WTC11 (cell line): ENCODE measurements around the gene UBAP1. TPM values are rescaled to one million over a fixed set of nuclear protein-coding genes. Genes with fewer than 3 reads are reported as not detected.

Experiments used
- ATAC-seq: fragments of 200-7000 bp; cut with Tn5 transposase; 2 replicates; pipeline ENCODE4 v1.10.0; 2021; ENCODE audit warnings: mild to moderate bottlenecking, moderate library complexity
- CTCF ChIA-PET: fragments of 300-600 bp; sonication (Branson Sonifier 250); formaldehyde crosslinking; loops from one replicate; lab custom pipeline; 2021; ENCODE audit warnings: antibody characterized with exemption; lab: Charles Lee
- POLR2A ChIA-PET: fragments of 350-600 bp; sonication (Branson Sonifier 250); formaldehyde crosslinking; loops from one replicate; lab custom pipeline; 2021; ENCODE audit warnings: antibody characterized with exemption; lab: Charles Lee
- DNase-seq: peaks from one replicate; pipeline ENCODE4 v3.0.0; 2021; ENCODE audit warnings: low spot score
- H3K27ac Mint-ChIP-seq: 2 replicates; pipeline ENCODE4 v1.8.0; 2021; ENCODE audit warnings: mixed read lengths
- H3K27me3 Mint-ChIP-seq: 2 replicates; pipeline ENCODE4 v1.8.0; 2021; ENCODE audit warnings: low read depth, mild to moderate bottlenecking, moderate library complexity, mixed read lengths
- H3K36me3 Mint-ChIP-seq: 2 replicates; pipeline ENCODE4 v1.8.0; 2021; ENCODE audit warnings: mixed read lengths
- H3K4me1 Mint-ChIP-seq: 2 replicates; pipeline ENCODE4 v1.8.0; 2022; ENCODE audit warnings: mixed read lengths
- H3K4me3 Mint-ChIP-seq: 2 replicates; pipeline ENCODE4 v1.8.0; 2021; ENCODE audit warnings: mild to moderate bottlenecking, moderate library complexity, mixed read lengths
- H3K9me3 Mint-ChIP-seq: 2 replicates; pipeline ENCODE4 v1.8.0; 2021; ENCODE audit warnings: mixed read lengths
- ATF6 ChIP-seq: sonication (generic); formaldehyde crosslinking; IDR thresholded peaks from 2 replicates; pipeline ENCODE4 v1.8.1; 2023; ENCODE audit warnings: mild to moderate bottlenecking, missing genetic modification reagents
- CREB1 ChIP-seq: sonication (generic); formaldehyde crosslinking; IDR thresholded peaks from 2 replicates; pipeline ENCODE4 v1.8.0; 2023; ENCODE audit warnings: mild to moderate bottlenecking, missing genetic modification reagents
- ESRRA ChIP-seq: sonication (generic); formaldehyde crosslinking; IDR thresholded peaks from 2 replicates; pipeline ENCODE4 v1.8.1; 2022; ENCODE audit warnings: mild to moderate bottlenecking, missing genetic modification reagents, borderline replicate concordance
- JAZF1 ChIP-seq: fragments of 250-450 bp; sonication (Bioruptor Pico); IDR thresholded peaks from 2 replicates; pipeline ENCODE4 v1.9.0; 2021; ENCODE audit warnings: moderate library complexity, mild to moderate bottlenecking, inconsistent platforms
- JUN ChIP-seq: sonication (generic); formaldehyde crosslinking; IDR thresholded peaks from 2 replicates; pipeline ENCODE4 v1.8.0; 2023; ENCODE audit warnings: mild to moderate bottlenecking, missing genetic modification reagents
- NR1H2 ChIP-seq: sonication (generic); formaldehyde crosslinking; IDR thresholded peaks from 2 replicates; pipeline ENCODE4 v1.9.0; 2021; ENCODE audit warnings: mild to moderate bottlenecking, moderate library complexity, missing genetic modification reagents
- OVOL2 ChIP-seq: fragments of 250-450 bp; sonication (Bioruptor Pico); IDR thresholded peaks from 2 replicates; pipeline ENCODE4 v1.9.0; 2021; ENCODE audit warnings: mild to moderate bottlenecking, borderline replicate concordance
- PRDM15 ChIP-seq: sonication (generic); formaldehyde crosslinking; IDR thresholded peaks from 2 replicates; pipeline ENCODE4 v1.8.0; 2022; ENCODE audit warnings: missing genetic modification reagents
- SMAD4 ChIP-seq: sonication (generic); formaldehyde crosslinking; IDR thresholded peaks from 2 replicates; pipeline ENCODE4 v1.8.0; 2022; ENCODE audit warnings: mild to moderate bottlenecking, missing genetic modification reagents
- SP1 ChIP-seq: sonication (generic); formaldehyde crosslinking; conservative IDR thresholded peaks from 2 replicates; pipeline ENCODE4 v1.8.1; 2022; ENCODE audit warnings: missing genetic modification reagents
- TCF7 ChIP-seq: sonication (generic); formaldehyde crosslinking; IDR thresholded peaks from 2 replicates; pipeline ENCODE4 v1.8.0; 2022; ENCODE audit warnings: mild to moderate bottlenecking, low read depth, missing genetic modification reagents, moderate library complexity
- TP53 ChIP-seq: sonication (generic); formaldehyde crosslinking; IDR thresholded peaks from 2 replicates; pipeline ENCODE4 v1.8.1; 2023; ENCODE audit warnings: mild to moderate bottlenecking, missing genetic modification reagents
- USF1 ChIP-seq: sonication (generic); formaldehyde crosslinking; IDR thresholded peaks from 2 replicates; pipeline ENCODE4 v1.8.0; 2022; ENCODE audit warnings: mild to moderate bottlenecking, missing genetic modification reagents
- ZNF263 ChIP-seq: sonication (generic); formaldehyde crosslinking; IDR thresholded peaks from 2 replicates; pipeline ENCODE4 v1.8.1; 2022; ENCODE audit warnings: low read depth, mild to moderate bottlenecking, moderate library complexity, missing genetic modification reagents
- ZNF423 ChIP-seq: fragments of 250-450 bp; sonication (Bioruptor Pico); IDR thresholded peaks from 2 replicates; pipeline ENCODE4 v2.1.2; 2022; ENCODE audit warnings: mild to moderate bottlenecking, moderate library complexity
- total RNA-seq: library from RNA; stranded (reverse); gene quantifications from 3 replicates; pipeline ENCODE4 v1.2.3, GENCODE V29; 2021
- TF ChIP-seq, protein P1 (sequence below): fragments of 250-450 bp; sonication (Bioruptor Pico); IDR thresholded peaks from 2 replicates; pipeline ENCODE4 v1.9.0; 2021; ENCODE audit warnings: moderate library complexity, mild to moderate bottlenecking, inconsistent platforms, borderline replicate concordance
- TF ChIP-seq, protein P2 (sequence below): fragments of 250-450 bp; sonication (Bioruptor Pico); IDR thresholded peaks from 2 replicates; pipeline ENCODE4 v1.8.0; 2021; ENCODE audit warnings: mild to moderate bottlenecking
- TF ChIP-seq, protein P3 (sequence below): sonication (generic); formaldehyde crosslinking; IDR thresholded peaks from 2 replicates; pipeline ENCODE4 v1.8.0; 2023; ENCODE audit warnings: missing genetic modification reagents, mild to moderate bottlenecking, borderline replicate concordance
- TF ChIP-seq, protein P4 (sequence below): fragments of 250-450 bp; sonication (Bioruptor Pico); IDR thresholded peaks from 2 replicates; pipeline ENCODE4 v1.9.0; 2021; ENCODE audit warnings: mild to moderate bottlenecking, borderline replicate concordance

Gene UBAP1
- total RNA-seq, 1 experiment from 2014 or later = 23.9 TPM

DNA sequence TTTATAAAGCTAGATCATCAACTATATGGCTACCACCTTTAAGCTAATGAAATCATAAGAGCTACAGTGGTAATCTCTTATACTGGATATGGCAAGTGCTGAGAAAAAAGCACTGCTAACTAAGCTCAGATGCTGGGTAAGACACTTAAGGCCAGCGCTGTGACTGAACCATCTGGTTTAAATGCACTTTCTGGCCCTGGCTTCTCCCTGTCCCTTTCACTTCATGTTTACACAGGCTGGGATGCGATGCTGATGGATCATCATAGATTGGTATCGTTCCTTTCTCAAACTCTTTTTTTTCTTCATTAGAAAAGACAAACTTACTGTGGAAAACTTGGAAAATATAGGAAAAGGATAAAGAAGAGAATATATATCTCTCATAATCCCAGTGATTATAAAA is 97.9 kb downstream of the UBAP1 start (continued):
- TF ChIP-seq PRDM15 (CRISPR knock-in tag) (no peak), ESRRA (CRISPR knock-in tag) (no peak), NR1H2 (CRISPR knock-in tag) (no peak), CREB1 (CRISPR knock-in tag) (no peak), TCF7 (CRISPR knock-in tag) (no peak), ATF6 (CRISPR knock-in tag) (no peak), ZNF423 (CRISPR knock-in tag) (no peak), TP53 (no peak), JUN (CRISPR knock-in tag) (no peak)
- TF ChIP-seq, protein P1, sequence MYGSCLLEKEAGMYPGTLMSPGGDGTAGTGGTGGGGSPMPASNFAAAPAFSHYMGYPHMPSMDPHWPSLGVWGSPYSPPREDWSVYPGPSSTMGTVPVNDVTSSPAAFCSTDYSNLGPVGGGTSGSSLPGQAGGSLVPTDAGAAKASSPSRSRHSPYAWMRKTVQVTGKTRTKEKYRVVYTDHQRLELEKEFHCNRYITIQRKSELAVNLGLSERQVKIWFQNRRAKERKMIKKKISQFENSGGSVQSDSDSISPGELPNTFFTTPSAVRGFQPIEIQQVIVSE (CRISPR knock-in tag) = no peak

DNA sequence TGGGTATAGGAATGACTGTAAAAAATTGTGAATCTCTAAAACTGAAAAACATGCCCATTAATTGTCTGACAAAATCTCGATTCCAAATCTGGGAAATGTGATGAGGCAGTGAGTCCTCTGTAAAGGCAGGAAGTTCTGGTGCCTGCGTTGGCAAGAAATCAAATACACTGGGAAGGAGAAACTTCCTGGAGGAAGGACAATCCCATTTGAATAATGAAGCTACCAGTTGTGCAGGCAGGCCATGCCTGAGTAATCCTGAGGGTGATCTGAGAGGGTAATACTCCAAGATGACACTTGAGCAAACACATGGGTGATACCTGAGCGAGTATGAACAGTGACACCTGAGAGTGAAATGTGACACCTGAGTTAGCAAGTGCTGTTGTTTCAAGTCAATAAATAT is 100.6 kb downstream of the UBAP1 start:
- no peak for DNase-seq
- H3K4me1 Mint-ChIP-seq = no peaks in the 10 kb centered on the region
- ChIA-PET POLR2A (no interaction called here), CTCF (no interaction called here)
- no peaks in the 10 kb centered on the region for H3K27me3 Mint-ChIP-seq
- no peaks in the 10 kb centered on the region for H3K9me3 Mint-ChIP-seq
- no peak overlapping the region; the same call in 1 of the 2 replicates for H3K27ac Mint-ChIP-seq
- no peaks in the 10 kb centered on the region for H3K36me3 Mint-ChIP-seq
- H3K4me3 Mint-ChIP-seq = no peak overlapping the region
- ATAC-seq = no peak
- TF ChIP-seq USF1 (CRISPR knock-in tag) (no peak), ZNF263 (no peak), SP1 (no peak), OVOL2 (CRISPR knock-in tag) (no peak), JAZF1 (CRISPR knock-in tag) (no peak), SMAD4 (CRISPR knock-in tag) (no peak)
- TF ChIP-seq, protein P2, sequence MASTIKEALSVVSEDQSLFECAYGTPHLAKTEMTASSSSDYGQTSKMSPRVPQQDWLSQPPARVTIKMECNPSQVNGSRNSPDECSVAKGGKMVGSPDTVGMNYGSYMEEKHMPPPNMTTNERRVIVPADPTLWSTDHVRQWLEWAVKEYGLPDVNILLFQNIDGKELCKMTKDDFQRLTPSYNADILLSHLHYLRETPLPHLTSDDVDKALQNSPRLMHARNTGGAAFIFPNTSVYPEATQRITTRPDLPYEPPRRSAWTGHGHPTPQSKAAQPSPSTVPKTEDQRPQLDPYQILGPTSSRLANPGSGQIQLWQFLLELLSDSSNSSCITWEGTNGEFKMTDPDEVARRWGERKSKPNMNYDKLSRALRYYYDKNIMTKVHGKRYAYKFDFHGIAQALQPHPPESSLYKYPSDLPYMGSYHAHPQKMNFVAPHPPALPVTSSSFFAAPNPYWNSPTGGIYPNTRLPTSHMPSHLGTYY (CRISPR knock-in tag) = no peak
- TF ChIP-seq, protein P3, sequence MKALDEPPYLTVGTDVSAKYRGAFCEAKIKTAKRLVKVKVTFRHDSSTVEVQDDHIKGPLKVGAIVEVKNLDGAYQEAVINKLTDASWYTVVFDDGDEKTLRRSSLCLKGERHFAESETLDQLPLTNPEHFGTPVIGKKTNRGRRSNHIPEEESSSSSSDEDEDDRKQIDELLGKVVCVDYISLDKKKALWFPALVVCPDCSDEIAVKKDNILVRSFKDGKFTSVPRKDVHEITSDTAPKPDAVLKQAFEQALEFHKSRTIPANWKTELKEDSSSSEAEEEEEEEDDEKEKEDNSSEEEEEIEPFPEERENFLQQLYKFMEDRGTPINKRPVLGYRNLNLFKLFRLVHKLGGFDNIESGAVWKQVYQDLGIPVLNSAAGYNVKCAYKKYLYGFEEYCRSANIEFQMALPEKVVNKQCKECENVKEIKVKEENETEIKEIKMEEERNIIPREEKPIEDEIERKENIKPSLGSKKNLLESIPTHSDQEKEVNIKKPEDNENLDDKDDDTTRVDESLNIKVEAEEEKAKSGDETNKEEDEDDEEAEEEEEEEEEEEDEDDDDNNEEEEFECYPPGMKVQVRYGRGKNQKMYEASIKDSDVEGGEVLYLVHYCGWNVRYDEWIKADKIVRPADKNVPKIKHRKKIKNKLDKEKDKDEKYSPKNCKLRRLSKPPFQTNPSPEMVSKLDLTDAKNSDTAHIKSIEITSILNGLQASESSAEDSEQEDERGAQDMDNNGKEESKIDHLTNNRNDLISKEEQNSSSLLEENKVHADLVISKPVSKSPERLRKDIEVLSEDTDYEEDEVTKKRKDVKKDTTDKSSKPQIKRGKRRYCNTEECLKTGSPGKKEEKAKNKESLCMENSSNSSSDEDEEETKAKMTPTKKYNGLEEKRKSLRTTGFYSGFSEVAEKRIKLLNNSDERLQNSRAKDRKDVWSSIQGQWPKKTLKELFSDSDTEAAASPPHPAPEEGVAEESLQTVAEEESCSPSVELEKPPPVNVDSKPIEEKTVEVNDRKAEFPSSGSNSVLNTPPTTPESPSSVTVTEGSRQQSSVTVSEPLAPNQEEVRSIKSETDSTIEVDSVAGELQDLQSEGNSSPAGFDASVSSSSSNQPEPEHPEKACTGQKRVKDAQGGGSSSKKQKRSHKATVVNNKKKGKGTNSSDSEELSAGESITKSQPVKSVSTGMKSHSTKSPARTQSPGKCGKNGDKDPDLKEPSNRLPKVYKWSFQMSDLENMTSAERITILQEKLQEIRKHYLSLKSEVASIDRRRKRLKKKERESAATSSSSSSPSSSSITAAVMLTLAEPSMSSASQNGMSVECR (CRISPR knock-in tag) = no peak
- TF ChIP-seq, protein P4, sequence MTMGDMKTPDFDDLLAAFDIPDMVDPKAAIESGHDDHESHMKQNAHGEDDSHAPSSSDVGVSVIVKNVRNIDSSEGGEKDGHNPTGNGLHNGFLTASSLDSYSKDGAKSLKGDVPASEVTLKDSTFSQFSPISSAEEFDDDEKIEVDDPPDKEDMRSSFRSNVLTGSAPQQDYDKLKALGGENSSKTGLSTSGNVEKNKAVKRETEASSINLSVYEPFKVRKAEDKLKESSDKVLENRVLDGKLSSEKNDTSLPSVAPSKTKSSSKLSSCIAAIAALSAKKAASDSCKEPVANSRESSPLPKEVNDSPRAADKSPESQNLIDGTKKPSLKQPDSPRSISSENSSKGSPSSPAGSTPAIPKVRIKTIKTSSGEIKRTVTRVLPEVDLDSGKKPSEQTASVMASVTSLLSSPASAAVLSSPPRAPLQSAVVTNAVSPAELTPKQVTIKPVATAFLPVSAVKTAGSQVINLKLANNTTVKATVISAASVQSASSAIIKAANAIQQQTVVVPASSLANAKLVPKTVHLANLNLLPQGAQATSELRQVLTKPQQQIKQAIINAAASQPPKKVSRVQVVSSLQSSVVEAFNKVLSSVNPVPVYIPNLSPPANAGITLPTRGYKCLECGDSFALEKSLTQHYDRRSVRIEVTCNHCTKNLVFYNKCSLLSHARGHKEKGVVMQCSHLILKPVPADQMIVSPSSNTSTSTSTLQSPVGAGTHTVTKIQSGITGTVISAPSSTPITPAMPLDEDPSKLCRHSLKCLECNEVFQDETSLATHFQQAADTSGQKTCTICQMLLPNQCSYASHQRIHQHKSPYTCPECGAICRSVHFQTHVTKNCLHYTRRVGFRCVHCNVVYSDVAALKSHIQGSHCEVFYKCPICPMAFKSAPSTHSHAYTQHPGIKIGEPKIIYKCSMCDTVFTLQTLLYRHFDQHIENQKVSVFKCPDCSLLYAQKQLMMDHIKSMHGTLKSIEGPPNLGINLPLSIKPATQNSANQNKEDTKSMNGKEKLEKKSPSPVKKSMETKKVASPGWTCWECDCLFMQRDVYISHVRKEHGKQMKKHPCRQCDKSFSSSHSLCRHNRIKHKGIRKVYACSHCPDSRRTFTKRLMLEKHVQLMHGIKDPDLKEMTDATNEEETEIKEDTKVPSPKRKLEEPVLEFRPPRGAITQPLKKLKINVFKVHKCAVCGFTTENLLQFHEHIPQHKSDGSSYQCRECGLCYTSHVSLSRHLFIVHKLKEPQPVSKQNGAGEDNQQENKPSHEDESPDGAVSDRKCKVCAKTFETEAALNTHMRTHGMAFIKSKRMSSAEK (CRISPR knock-in tag) = no peak
- TF ChIP-seq, protein P1 (CRISPR knock-in tag) = no peak
